ENCODE data around the gene LMTK3. TPM values are rescaled to one million over a fixed set of nuclear protein-coding genes. Genes with fewer than 3 reads are reported as not detected.

Gene LMTK3
- total and polyA plus RNA-seq, 2 of the 13 experiments (the other 11 are each of a cell fraction or from before 2014, with no cell fraction given), result 0.18 to 0.29 TPM

DNA sequence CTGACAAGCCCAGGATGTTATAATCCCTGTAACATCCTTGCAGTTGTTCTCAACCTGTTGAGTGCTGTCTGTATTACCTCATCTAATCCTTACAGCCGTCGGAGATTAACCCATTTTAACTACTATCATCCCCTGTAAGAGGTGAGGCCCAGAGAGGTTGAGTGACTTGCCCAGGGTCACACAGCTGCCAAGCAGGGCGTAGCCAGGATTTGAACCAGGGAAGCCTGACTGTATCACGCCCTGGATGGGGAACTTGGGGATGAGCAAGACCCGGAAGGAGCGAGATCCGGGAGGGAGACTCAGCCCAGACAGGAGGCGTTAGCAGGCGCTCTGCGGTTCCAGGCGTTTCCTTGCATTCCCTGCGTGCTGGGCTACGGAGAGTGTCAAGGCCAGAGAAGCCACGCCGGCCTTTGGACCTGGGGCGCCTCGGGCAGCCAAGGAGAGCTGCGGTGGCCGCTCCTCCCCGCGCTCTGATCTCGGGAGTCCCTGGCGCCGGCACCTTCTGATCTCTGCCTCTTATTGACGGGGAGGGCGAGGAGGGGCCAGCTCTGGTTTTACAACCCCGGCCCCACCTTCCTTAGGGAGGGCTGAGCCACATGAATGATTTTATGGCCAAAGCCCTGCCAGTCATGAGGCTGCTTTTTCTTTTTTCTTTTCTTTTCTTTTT, 46.5 kb upstream of the LMTK3 start (continued):
- TF ChIP-seq, protein P1, sequence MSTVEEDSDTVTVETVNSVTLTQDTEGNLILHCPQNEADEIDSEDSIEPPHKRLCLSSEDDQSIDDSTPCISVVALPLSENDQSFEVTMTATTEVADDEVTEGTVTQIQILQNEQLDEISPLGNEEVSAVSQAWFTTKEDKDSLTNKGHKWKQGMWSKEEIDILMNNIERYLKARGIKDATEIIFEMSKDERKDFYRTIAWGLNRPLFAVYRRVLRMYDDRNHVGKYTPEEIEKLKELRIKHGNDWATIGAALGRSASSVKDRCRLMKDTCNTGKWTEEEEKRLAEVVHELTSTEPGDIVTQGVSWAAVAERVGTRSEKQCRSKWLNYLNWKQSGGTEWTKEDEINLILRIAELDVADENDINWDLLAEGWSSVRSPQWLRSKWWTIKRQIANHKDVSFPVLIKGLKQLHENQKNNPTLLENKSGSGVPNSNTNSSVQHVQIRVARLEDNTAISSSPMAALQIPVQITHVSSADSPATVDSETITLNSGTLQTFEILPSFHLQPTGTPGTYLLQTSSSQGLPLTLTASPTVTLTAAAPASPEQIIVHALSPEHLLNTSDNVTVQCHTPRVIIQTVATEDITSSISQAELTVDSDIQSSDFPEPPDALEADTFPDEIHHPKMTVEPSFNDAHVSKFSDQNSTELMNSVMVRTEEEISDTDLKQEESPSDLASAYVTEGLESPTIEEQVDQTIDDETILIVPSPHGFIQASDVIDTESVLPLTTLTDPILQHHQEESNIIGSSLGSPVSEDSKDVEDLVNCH (CRISPR knock-in tag; IDR thresholded peaks at IDR 0.05), result no peak
- TF ChIP-seq ZNF451 (CRISPR knock-in tag; IDR thresholded peaks at IDR 0.05) (no peak; the same call in 1 of the 2 replicates), RELA (CRISPR knock-in tag; IDR thresholded peaks at IDR 0.05) (no peak), SUZ12 (IDR thresholded peaks at IDR 0.05; ENCODE audit: low read depth, low read length) (no peak), SMC3 (IDR thresholded peaks at IDR 0.05; ENCODE audit: low read length) (no peak), RXRA (CRISPR knock-in tag; IDR thresholded peaks at IDR 0.05) (peak; percentile 97), YY1 (IDR thresholded peaks at IDR 0.05; ENCODE audit: insufficient read depth, insufficient replicate concordance, low read depth, low read length) (peak; percentile 75), ZNF224 (CRISPR knock-in tag; IDR thresholded peaks at IDR 0.05) (no peak), TARDBP (CRISPR knock-in tag; IDR thresholded peaks at IDR 0.05) (peak; percentile 81), SNAI1 (CRISPR knock-in tag; IDR thresholded peaks at IDR 0.05; ENCODE audit: borderline replicate concordance) (peak; percentile 62; the same call in 1 of the 2 replicates), GLI4 (CRISPR knock-in tag; IDR thresholded peaks at IDR 0.05; ENCODE audit: borderline replicate concordance) (no peak), ATM (IDR thresholded peaks at IDR 0.05; ENCODE audit: borderline replicate concordance) (no peak), ZNF567 (CRISPR knock-in tag; IDR thresholded peaks at IDR 0.05; ENCODE audit: borderline replicate concordance) (no peak), NFKB2 (CRISPR knock-in tag; IDR thresholded peaks at IDR 0.05; ENCODE audit: borderline replicate concordance) (peak; percentile 89), HMG20B (CRISPR knock-in tag; conservative IDR thresholded peaks at IDR 0.05) (peak; percentile 75), SAP130 (CRISPR knock-in tag; IDR thresholded peaks at IDR 0.05; ENCODE audit: low read depth) (peak; percentile 79), ELF4 (CRISPR knock-in tag; IDR thresholded peaks at IDR 0.05; ENCODE audit: borderline replicate concordance) (no peak)
- TF ChIP-seq, protein P2, sequence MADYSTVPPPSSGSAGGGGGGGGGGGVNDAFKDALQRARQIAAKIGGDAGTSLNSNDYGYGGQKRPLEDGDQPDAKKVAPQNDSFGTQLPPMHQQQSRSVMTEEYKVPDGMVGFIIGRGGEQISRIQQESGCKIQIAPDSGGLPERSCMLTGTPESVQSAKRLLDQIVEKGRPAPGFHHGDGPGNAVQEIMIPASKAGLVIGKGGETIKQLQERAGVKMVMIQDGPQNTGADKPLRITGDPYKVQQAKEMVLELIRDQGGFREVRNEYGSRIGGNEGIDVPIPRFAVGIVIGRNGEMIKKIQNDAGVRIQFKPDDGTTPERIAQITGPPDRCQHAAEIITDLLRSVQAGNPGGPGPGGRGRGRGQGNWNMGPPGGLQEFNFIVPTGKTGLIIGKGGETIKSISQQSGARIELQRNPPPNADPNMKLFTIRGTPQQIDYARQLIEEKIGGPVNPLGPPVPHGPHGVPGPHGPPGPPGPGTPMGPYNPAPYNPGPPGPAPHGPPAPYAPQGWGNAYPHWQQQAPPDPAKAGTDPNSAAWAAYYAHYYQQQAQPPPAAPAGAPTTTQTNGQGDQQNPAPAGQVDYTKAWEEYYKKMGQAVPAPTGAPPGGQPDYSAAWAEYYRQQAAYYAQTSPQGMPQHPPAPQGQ (CRISPR knock-in tag; IDR thresholded peaks at IDR 0.05; ENCODE audit: borderline replicate concordance), result peak; percentile 58; the same call in 1 of the 2 replicates
- TF ChIP-seq, protein P3, sequence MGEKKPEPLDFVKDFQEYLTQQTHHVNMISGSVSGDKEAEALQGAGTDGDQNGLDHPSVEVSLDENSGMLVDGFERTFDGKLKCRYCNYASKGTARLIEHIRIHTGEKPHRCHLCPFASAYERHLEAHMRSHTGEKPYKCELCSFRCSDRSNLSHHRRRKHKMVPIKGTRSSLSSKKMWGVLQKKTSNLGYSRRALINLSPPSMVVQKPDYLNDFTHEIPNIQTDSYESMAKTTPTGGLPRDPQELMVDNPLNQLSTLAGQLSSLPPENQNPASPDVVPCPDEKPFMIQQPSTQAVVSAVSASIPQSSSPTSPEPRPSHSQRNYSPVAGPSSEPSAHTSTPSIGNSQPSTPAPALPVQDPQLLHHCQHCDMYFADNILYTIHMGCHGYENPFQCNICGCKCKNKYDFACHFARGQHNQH (CRISPR knock-in tag; IDR thresholded peaks at IDR 0.05), result peak; percentile 95; the same call in 1 of the 2 replicates
- TF ChIP-seq, protein P4, sequence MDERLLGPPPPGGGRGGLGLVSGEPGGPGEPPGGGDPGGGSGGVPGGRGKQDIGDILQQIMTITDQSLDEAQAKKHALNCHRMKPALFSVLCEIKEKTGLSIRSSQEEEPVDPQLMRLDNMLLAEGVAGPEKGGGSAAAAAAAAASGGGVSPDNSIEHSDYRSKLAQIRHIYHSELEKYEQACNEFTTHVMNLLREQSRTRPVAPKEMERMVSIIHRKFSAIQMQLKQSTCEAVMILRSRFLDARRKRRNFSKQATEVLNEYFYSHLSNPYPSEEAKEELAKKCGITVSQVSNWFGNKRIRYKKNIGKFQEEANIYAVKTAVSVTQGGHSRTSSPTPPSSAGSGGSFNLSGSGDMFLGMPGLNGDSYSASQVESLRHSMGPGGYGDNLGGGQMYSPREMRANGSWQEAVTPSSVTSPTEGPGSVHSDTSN (CRISPR knock-in tag; IDR thresholded peaks at IDR 0.05), result 0 out of 2 replicates have a peak, but pooled peaks have one; percentile 26
- TF ChIP-seq, protein P5, sequence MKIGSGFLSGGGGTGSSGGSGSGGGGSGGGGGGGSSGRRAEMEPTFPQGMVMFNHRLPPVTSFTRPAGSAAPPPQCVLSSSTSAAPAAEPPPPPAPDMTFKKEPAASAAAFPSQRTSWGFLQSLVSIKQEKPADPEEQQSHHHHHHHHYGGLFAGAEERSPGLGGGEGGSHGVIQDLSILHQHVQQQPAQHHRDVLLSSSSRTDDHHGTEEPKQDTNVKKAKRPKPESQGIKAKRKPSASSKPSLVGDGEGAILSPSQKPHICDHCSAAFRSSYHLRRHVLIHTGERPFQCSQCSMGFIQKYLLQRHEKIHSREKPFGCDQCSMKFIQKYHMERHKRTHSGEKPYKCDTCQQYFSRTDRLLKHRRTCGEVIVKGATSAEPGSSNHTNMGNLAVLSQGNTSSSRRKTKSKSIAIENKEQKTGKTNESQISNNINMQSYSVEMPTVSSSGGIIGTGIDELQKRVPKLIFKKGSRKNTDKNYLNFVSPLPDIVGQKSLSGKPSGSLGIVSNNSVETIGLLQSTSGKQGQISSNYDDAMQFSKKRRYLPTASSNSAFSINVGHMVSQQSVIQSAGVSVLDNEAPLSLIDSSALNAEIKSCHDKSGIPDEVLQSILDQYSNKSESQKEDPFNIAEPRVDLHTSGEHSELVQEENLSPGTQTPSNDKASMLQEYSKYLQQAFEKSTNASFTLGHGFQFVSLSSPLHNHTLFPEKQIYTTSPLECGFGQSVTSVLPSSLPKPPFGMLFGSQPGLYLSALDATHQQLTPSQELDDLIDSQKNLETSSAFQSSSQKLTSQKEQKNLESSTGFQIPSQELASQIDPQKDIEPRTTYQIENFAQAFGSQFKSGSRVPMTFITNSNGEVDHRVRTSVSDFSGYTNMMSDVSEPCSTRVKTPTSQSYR (CRISPR knock-in tag; IDR thresholded peaks at IDR 0.05; ENCODE audit: borderline replicate concordance), result peak; percentile 72; the same call in 1 of the 2 replicates

All from HepG2 (cell line).